Gastroesophageal sphincter (tissue), 3 donors: ENCODE measurements around the gene FCMR.

Experiments used
- POLR2A ChIP-seq, 2 donors: fragments of 450-650 bp; IDR thresholded peaks; one replicate each; pipeline ENCODE4 v1.6.1; 2017; ENCODE audit warnings: antibody characterized with exemption in 2 of 2, mild to moderate bottlenecking in 2 of 2, moderate library complexity in 1 of 2
- TF ChIP-seq, protein P1 (sequence below), 4 experiments: fragments of 200-600 bp in 2 of 4; fragments of 450-650 bp in 2 of 4; sonication (generic) in 1 of 4; IDR thresholded peaks; one replicate each; pipeline ENCODE4 v1.5.1; 2017 to 2019; ENCODE audit warnings: antibody characterized with exemption in 4 of 4, mild to moderate bottlenecking in 2 of 4, moderate library complexity in 2 of 4

GRCh38 chr1:206916000-206916709 is 5.6 kb downstream of the FCMR start:
- TF ChIP-seq POLR2A (IDR thresholded peaks at IDR 0.05), result no peak
- TF ChIP-seq, protein P1, sequence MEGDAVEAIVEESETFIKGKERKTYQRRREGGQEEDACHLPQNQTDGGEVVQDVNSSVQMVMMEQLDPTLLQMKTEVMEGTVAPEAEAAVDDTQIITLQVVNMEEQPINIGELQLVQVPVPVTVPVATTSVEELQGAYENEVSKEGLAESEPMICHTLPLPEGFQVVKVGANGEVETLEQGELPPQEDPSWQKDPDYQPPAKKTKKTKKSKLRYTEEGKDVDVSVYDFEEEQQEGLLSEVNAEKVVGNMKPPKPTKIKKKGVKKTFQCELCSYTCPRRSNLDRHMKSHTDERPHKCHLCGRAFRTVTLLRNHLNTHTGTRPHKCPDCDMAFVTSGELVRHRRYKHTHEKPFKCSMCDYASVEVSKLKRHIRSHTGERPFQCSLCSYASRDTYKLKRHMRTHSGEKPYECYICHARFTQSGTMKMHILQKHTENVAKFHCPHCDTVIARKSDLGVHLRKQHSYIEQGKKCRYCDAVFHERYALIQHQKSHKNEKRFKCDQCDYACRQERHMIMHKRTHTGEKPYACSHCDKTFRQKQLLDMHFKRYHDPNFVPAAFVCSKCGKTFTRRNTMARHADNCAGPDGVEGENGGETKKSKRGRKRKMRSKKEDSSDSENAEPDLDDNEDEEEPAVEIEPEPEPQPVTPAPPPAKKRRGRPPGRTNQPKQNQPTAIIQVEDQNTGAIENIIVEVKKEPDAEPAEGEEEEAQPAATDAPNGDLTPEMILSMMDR (IDR thresholded peaks at IDR 0.05), result no peak
